ENCODE data around the gene FLNB. TPM values are rescaled to one million over a fixed set of nuclear protein-coding genes. Genes with fewer than 3 reads are reported as not detected.

FLNB gene
- total and polyA plus RNA-seq, 2 of the 13 experiments (the other 11 are each of a cell fraction or from before 2014, with no cell fraction given): 106 to 130 TPM

DNA sequence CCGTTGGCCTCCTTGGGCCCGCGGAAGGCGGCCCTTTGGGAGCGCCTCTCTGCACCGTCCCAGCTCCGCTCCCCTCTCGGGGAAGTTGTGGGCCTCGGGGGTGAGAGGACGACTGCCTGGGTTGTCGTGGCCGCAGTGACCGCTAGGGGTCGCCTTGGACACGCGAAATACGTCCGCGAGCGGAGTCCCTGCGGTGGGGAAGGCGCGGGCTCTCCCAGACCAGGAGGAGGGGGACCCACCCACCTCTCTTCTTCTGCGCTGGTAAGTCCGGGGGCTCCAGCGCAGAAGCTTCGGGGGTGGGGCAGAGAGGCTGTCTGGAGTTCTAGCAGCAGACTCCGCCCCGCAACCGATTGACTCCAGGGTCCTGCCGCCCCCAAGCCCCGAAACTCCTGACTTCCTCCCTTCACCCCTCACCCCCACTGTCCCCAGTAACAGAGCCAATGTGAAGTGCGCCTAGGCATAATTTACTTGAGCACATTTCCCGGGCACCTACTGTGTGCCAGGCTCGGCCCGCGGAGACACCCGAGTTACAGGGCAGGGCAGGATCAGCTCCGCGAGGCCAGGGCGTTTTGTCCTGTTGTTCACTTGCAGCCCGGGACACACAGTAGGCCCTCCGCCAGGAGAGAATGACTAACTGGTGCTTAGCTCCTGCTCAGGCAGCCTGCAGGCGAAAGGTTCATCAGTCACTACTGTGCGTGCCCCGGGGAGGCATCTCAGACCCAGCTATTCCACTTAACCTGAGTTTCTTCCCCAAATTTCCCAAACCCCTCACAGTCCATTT is 169.7 kb downstream of the FLNB start (continued):
- TF ChIP-seq SCMH1 (CRISPR knock-in tag; IDR thresholded peaks at IDR 0.05; ENCODE audit: borderline replicate concordance) (no peak), THYN1 (CRISPR knock-in tag; IDR thresholded peaks at IDR 0.05; ENCODE audit: borderline replicate concordance, low read depth) (no peak), EEA1 (CRISPR knock-in tag; IDR thresholded peaks at IDR 0.05; ENCODE audit: borderline replicate concordance) (no peak), ZNF225 (CRISPR knock-in tag; IDR thresholded peaks at IDR 0.05) (no peak; the same call in 1 of the 2 replicates), SKI (IDR thresholded peaks at IDR 0.05; ENCODE audit: partially characterized antibody) (peak; percentile 39), TEAD3 (CRISPR knock-in tag; optimal IDR thresholded peaks at IDR 0.05; ENCODE audit: borderline replicate concordance) (no peak), ZNF619 (CRISPR knock-in tag; IDR thresholded peaks at IDR 0.05) (no peak), KDM3A (CRISPR knock-in tag; IDR thresholded peaks at IDR 0.05; ENCODE audit: low read depth) (0 out of 2 replicates have a peak, but pooled peaks have one; percentile 36), GZF1 (CRISPR knock-in tag; IDR thresholded peaks at IDR 0.05) (no peak), ZFP37 (CRISPR knock-in tag; IDR thresholded peaks at IDR 0.05; ENCODE audit: borderline replicate concordance) (no peak), HIVEP1 (CRISPR knock-in tag; IDR thresholded peaks at IDR 0.05) (no peak), RXRB (CRISPR knock-in tag; IDR thresholded peaks at IDR 0.05; ENCODE audit: borderline replicate concordance) (peak; percentile 12; the same call in 1 of the 2 replicates), ZNF839 (CRISPR knock-in tag; IDR thresholded peaks at IDR 0.05; ENCODE audit: borderline replicate concordance) (no peak), ZBTB8A (CRISPR knock-in tag; IDR thresholded peaks at IDR 0.05; ENCODE audit: borderline replicate concordance, low read depth) (no peak), ZNF788 (CRISPR knock-in tag; IDR thresholded peaks at IDR 0.05; ENCODE audit: borderline replicate concordance) (no peak), ZNF713 (CRISPR knock-in tag; IDR thresholded peaks at IDR 0.05) (no peak), ZNF782 (CRISPR knock-in tag; IDR thresholded peaks at IDR 0.05; ENCODE audit: borderline replicate concordance) (no peak), ZNF136 (CRISPR knock-in tag; IDR thresholded peaks at IDR 0.05; ENCODE audit: low read depth) (no peak), ZNF557 (CRISPR knock-in tag; IDR thresholded peaks at IDR 0.05) (no peak), NBN (conservative IDR thresholded peaks at IDR 0.05) (no peak), ZNF121 (CRISPR knock-in tag; IDR thresholded peaks at IDR 0.05) (0 out of 2 replicates have a peak, but pooled peaks have one; percentile 45), KDM5B (CRISPR knock-in tag; IDR thresholded peaks at IDR 0.05; ENCODE audit: borderline replicate concordance) (peak; percentile 27; the same call in 1 of the 2 replicates), SRY (CRISPR knock-in tag; IDR thresholded peaks at IDR 0.05) (no peak), ZNF883 (CRISPR knock-in tag; IDR thresholded peaks at IDR 0.05; ENCODE audit: not compliant biosample characterization) (peak; percentile 32)
- TF ChIP-seq, protein P1, sequence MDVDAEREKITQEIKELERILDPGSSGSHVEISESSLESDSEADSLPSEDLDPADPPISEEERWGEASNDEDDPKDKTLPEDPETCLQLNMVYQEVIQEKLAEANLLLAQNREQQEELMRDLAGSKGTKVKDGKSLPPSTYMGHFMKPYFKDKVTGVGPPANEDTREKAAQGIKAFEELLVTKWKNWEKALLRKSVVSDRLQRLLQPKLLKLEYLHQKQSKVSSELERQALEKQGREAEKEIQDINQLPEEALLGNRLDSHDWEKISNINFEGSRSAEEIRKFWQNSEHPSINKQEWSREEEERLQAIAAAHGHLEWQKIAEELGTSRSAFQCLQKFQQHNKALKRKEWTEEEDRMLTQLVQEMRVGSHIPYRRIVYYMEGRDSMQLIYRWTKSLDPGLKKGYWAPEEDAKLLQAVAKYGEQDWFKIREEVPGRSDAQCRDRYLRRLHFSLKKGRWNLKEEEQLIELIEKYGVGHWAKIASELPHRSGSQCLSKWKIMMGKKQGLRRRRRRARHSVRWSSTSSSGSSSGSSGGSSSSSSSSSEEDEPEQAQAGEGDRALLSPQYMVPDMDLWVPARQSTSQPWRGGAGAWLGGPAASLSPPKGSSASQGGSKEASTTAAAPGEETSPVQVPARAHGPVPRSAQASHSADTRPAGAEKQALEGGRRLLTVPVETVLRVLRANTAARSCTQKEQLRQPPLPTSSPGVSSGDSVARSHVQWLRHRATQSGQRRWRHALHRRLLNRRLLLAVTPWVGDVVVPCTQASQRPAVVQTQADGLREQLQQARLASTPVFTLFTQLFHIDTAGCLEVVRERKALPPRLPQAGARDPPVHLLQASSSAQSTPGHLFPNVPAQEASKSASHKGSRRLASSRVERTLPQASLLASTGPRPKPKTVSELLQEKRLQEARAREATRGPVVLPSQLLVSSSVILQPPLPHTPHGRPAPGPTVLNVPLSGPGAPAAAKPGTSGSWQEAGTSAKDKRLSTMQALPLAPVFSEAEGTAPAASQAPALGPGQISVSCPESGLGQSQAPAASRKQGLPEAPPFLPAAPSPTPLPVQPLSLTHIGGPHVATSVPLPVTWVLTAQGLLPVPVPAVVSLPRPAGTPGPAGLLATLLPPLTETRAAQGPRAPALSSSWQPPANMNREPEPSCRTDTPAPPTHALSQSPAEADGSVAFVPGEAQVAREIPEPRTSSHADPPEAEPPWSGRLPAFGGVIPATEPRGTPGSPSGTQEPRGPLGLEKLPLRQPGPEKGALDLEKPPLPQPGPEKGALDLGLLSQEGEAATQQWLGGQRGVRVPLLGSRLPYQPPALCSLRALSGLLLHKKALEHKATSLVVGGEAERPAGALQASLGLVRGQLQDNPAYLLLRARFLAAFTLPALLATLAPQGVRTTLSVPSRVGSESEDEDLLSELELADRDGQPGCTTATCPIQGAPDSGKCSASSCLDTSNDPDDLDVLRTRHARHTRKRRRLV (CRISPR knock-in tag; IDR thresholded peaks at IDR 0.05): no peak
- TF ChIP-seq, protein P2, sequence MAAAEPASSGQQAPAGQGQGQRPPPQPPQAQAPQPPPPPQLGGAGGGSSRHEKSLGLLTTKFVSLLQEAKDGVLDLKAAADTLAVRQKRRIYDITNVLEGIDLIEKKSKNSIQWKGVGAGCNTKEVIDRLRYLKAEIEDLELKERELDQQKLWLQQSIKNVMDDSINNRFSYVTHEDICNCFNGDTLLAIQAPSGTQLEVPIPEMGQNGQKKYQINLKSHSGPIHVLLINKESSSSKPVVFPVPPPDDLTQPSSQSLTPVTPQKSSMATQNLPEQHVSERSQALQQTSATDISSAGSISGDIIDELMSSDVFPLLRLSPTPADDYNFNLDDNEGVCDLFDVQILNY (CRISPR knock-in tag; conservative IDR thresholded peaks at IDR 0.05): no peak
